ENCODE results near the gene HIGD1C. TPM values are rescaled to one million over a fixed set of nuclear protein-coding genes. Genes with fewer than 3 reads are reported as not detected.

HIGD1C gene
- total RNA-seq, 1 donor from 2014 or later: not detected

- Histone ChIP-seq H3K9me3 (ENCODE audit: insufficient read depth, low read depth, low read length) (no peaks in the 10 kb centered on the region), H3K9ac (ENCODE audit: low read length) (no peak overlapping the region), H3K27me3 (ENCODE audit: insufficient read depth, low read length) (no peaks in the 10 kb centered on the region), H3K79me2 (ENCODE audit: insufficient read depth, low read length) (peaks cover 79% of the 10 kb centered on the region), H3K4me3 (ENCODE audit: insufficient read depth, low read depth, low read length) (no peak overlapping the region), H3K27ac (ENCODE audit: low read depth, low read length) (no peak overlapping the region), H4K20me1 (ENCODE audit: insufficient read depth, low read length) (peaks cover 60% of the 10 kb centered on the region), H3K36me3 (ENCODE audit: insufficient read depth, low read length) (no peaks in the 10 kb centered on the region), H3K4me2 (ENCODE audit: low read length) (no peak overlapping the region), H3K4me1 (ENCODE audit: insufficient read depth, low read length) (no peaks in the 10 kb centered on the region), H2AFZ (ENCODE audit: low read depth, low read length) (no peak overlapping the region)
- Mint-ChIP-seq H3K36me3 (ENCODE audit: low read depth, unreplicated experiment) (no peaks in the 10 kb centered on the region), H3K4me3 (ENCODE audit: unreplicated experiment) (no peak overlapping the region), H3K27me3 (ENCODE audit: low read depth, unreplicated experiment) (no peaks in the 10 kb centered on the region), H3K9me3 (ENCODE audit: unreplicated experiment) (no peaks in the 10 kb centered on the region), H3K4me1 (ENCODE audit: low read depth, unreplicated experiment) (peaks cover 6% of the 10 kb centered on the region), H3K27ac (ENCODE audit: unreplicated experiment) (no peak overlapping the region)
- TF ChIP-seq EZH2 (IDR thresholded peaks at IDR 0.05; ENCODE audit: insufficient read depth, low read length): no peak
- TF ChIP-seq, protein P1, sequence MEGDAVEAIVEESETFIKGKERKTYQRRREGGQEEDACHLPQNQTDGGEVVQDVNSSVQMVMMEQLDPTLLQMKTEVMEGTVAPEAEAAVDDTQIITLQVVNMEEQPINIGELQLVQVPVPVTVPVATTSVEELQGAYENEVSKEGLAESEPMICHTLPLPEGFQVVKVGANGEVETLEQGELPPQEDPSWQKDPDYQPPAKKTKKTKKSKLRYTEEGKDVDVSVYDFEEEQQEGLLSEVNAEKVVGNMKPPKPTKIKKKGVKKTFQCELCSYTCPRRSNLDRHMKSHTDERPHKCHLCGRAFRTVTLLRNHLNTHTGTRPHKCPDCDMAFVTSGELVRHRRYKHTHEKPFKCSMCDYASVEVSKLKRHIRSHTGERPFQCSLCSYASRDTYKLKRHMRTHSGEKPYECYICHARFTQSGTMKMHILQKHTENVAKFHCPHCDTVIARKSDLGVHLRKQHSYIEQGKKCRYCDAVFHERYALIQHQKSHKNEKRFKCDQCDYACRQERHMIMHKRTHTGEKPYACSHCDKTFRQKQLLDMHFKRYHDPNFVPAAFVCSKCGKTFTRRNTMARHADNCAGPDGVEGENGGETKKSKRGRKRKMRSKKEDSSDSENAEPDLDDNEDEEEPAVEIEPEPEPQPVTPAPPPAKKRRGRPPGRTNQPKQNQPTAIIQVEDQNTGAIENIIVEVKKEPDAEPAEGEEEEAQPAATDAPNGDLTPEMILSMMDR (IDR thresholded peaks at IDR 0.05; ENCODE audit: insufficient read depth, low read depth, low read length): no peak
- DNase-seq (ENCODE audit: low read depth): no peak
- no peak for FAIRE-seq
Observed at GRCh38 chr12:51017452-51017851, 65.1 kb downstream of the HIGD1C start.

DNA sequence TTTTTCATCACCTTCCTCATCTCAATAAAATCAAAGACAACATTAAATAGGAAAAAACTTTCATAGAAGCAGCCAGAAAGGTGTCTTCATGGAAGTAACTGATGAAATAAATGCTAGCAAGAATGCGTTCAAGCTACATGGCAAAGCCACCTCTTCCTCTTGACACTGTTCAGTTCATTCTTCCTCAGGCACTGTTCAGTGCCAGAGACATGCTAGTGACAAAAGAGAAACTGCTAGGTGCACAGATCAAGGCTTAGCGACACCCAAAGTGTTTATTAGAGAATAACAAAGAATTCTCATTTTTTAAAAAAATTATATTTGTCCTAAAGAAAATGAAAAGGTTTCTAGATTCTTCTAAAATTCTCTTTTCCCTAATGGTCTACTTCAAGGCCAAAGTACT lies 66.6 kb downstream of the HIGD1C start:
- H3K4me1 Mint-ChIP-seq (ENCODE audit: low read depth, unreplicated experiment): peaks cover 7% of the 10 kb centered on the region
- H3K27me3 Mint-ChIP-seq (ENCODE audit: low read depth, unreplicated experiment): no peaks in the 10 kb centered on the region
- H3K9me3 Mint-ChIP-seq (ENCODE audit: unreplicated experiment): no peaks in the 10 kb centered on the region

DNA sequence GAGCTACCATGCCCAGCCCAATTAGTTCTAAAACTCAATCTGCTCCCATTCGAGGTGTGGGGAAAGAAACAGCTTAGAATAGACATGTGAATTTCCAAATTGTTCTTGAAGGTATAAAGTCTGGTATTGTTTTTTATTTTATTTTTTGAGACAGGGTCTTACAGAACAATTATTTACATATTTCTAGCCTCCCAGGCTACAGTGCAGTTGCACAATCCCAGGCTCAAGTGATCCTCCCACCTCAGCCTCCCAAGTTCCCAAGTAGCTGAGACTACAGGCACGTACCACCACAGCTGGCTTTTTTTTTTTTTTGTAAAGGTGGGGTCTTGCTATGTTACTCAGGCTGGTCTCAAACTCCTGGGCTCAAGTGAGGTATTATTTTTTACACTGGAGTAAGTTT lies 67.6 kb downstream of the HIGD1C start:
- H3K4me1 Mint-ChIP-seq (ENCODE audit: low read depth, unreplicated experiment): peaks cover 17% of the 10 kb centered on the region
- Histone ChIP-seq H3K79me2 (ENCODE audit: insufficient read depth, low read length) (peaks cover 83% of the 10 kb centered on the region), H3K27me3 (ENCODE audit: insufficient read depth, low read length) (no peaks in the 10 kb centered on the region), H3K4me1 (ENCODE audit: insufficient read depth, low read length) (peaks cover 10% of the 10 kb centered on the region), H3K4me3 (ENCODE audit: insufficient read depth, low read depth, low read length) (no peak overlapping the region), H3K4me2 (ENCODE audit: low read length) (no peak overlapping the region), H3K9me3 (ENCODE audit: insufficient read depth, low read depth, low read length) (no peaks in the 10 kb centered on the region), H3K9ac (ENCODE audit: low read length) (no peak overlapping the region), H2AFZ (ENCODE audit: low read depth, low read length) (no peak overlapping the region), H4K20me1 (ENCODE audit: insufficient read depth, low read length) (peaks cover 50% of the 10 kb centered on the region), H3K27ac (ENCODE audit: low read depth, low read length) (no peak overlapping the region), H3K36me3 (ENCODE audit: insufficient read depth, low read length) (no peaks in the 10 kb centered on the region)
- FAIRE-seq: no peak
- TF ChIP-seq, protein P1 (IDR thresholded peaks at IDR 0.05; ENCODE audit: insufficient read depth, low read depth, low read length): no peak
- no peak for TF ChIP-seq EZH2 (IDR thresholded peaks at IDR 0.05; ENCODE audit: insufficient read depth, low read length)
- no peak for DNase-seq (ENCODE audit: low read depth)
- H3K9me3 Mint-ChIP-seq (ENCODE audit: unreplicated experiment): no peaks in the 10 kb centered on the region
- no peaks in the 10 kb centered on the region for H3K36me3 Mint-ChIP-seq (ENCODE audit: low read depth, unreplicated experiment)
- no peaks in the 10 kb centered on the region for H3K27me3 Mint-ChIP-seq (ENCODE audit: low read depth, unreplicated experiment)
- H3K4me3 Mint-ChIP-seq (ENCODE audit: unreplicated experiment): no peak overlapping the region
- H3K27ac Mint-ChIP-seq (ENCODE audit: unreplicated experiment): no peak overlapping the region

More for the DNA sequence above, 66.6 kb downstream of the HIGD1C start:
- DNase-seq (ENCODE audit: low read depth) (no peak), FAIRE-seq (no peak)
- H3K79me2 ChIP-seq (ENCODE audit: insufficient read depth, low read length): peaks cover 87% of the 10 kb centered on the region
- no peak overlapping the region for H3K27ac ChIP-seq (ENCODE audit: low read depth, low read length)
- peaks cover 3% of the 10 kb centered on the region for H3K4me1 ChIP-seq (ENCODE audit: insufficient read depth, low read length)
- TF ChIP-seq, protein P1 (IDR thresholded peaks at IDR 0.05; ENCODE audit: insufficient read depth, low read depth, low read length): no peak
- TF ChIP-seq EZH2 (IDR thresholded peaks at IDR 0.05; ENCODE audit: insufficient read depth, low read length): no peak
- H3K4me2 ChIP-seq (ENCODE audit: low read length): no peak overlapping the region
- H2AFZ ChIP-seq (ENCODE audit: low read depth, low read length): no peak overlapping the region
- no peaks in the 10 kb centered on the region for H3K36me3 Mint-ChIP-seq (ENCODE audit: low read depth, unreplicated experiment)
- no peaks in the 10 kb centered on the region for H3K36me3 ChIP-seq (ENCODE audit: insufficient read depth, low read length)
- no peak overlapping the region for H3K4me3 ChIP-seq (ENCODE audit: insufficient read depth, low read depth, low read length)
- no peak overlapping the region for H3K4me3 Mint-ChIP-seq (ENCODE audit: unreplicated experiment)
- H4K20me1 ChIP-seq (ENCODE audit: insufficient read depth, low read length): peaks cover 51% of the 10 kb centered on the region
- H3K27ac Mint-ChIP-seq (ENCODE audit: unreplicated experiment): no peak overlapping the region
- H3K27me3 ChIP-seq (ENCODE audit: insufficient read depth, low read length): no peaks in the 10 kb centered on the region
- H3K9ac ChIP-seq (ENCODE audit: low read length): no peak overlapping the region
- no peaks in the 10 kb centered on the region for H3K9me3 ChIP-seq (ENCODE audit: insufficient read depth, low read depth, low read length)
